Ectodermal cell (in vitro differentiated cells): ENCODE results near the gene WT1.
"Not testable (repeated sequence)": the region's sequence is repeated elsewhere in the genome, so short reads cannot be mapped to it uniquely, and the experiment has no call there.

Source experiments
- H3K27ac ChIP-seq: 2 replicates; pipeline ENCODE4 v1.7.0; 2013; ENCODE audit warnings: mild to moderate bottlenecking, low read depth, low read length; ENCODE audit not compliant: insufficient read depth, poor library complexity, severe bottlenecking
- H3K27me3 ChIP-seq: 2 replicates; pipeline ENCODE4 v1.7.0; 2013; ENCODE audit warnings: mild to moderate bottlenecking, low read length; ENCODE audit not compliant: insufficient read depth, control insufficient read depth, poor library complexity, severe bottlenecking
- H3K36me3 ChIP-seq: one replicate; pipeline ENCODE4 v1.7.0; 2013; ENCODE audit warnings: low read length; ENCODE audit not compliant: control insufficient read depth, insufficient read depth
- H3K4me1 ChIP-seq: one replicate; pipeline ENCODE4 v1.7.0; 2013; ENCODE audit warnings: low read length; ENCODE audit not compliant: control insufficient read depth, insufficient read depth
- H3K4me3 ChIP-seq: 2 replicates; pipeline ENCODE4 v1.7.0; 2013; ENCODE audit warnings: low read depth, low read length, control low read depth; ENCODE audit not compliant: insufficient read depth
- H3K9me3 ChIP-seq: 2 replicates; pipeline ENCODE4 v1.7.0; 2013; ENCODE audit warnings: mild to moderate bottlenecking, low read length, moderate library complexity; ENCODE audit not compliant: control insufficient read depth
- WGBS, 2 experiments: methylation state at CpG; one replicate each; pipeline ENCODE4 v1.1.7; 2013; ENCODE audit warnings: missing lambda C conversion rate in 2 of 2; 5-methylcytosine and 5-hydroxymethylcytosine counted together

WT1 gene

DNA sequence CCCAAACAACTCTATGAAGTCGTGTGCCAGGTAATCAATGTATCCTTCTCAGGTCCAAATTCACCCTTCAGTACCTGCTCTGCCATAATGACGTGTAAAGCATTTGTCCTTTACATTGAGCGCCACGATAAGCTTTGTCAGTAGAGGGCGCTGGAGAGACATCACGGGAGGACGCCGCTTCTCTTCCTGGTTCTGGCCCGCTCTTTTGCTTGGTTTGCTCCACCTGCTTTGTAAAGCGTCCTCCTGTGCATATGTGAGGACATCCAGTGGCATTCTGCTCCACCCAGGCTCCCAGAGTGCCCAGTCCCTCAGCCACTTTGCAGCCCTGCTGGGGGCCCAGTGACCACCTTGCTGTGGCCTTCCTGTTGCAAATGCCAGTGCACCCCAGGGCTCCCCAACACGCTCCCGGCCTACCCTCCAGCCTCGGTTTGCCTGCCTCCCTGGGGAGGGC, 61.1 kb downstream of the WT1 start:
- Histone ChIP-seq H3K36me3 (no peaks in the 10 kb centered on the region), H3K9me3 (no peaks in the 10 kb centered on the region), H3K4me3 (no peak overlapping the region), H3K27me3 (no peaks in the 10 kb centered on the region), H3K27ac (no peak overlapping the region), H3K4me1 (no peaks in the 10 kb centered on the region)
- 41 to 42% methylated on average over 13 of the region's 13 CpGs for WGBS, 2 experiments

GRCh38 chr11:32369987-32370386, 65.4 kb downstream of the WT1 start:
- not testable (repeated sequence) for H3K27ac ChIP-seq, H3K27me3 ChIP-seq, H3K9me3 ChIP-seq, H3K36me3 ChIP-seq, H3K4me3 ChIP-seq, H3K4me1 ChIP-seq

GRCh38 chr11:32366666-32367065, 68.7 kb downstream of the WT1 start:
- no peaks in the 10 kb centered on the region for H3K9me3 ChIP-seq
- no peaks in the 10 kb centered on the region for H3K4me1 ChIP-seq
- no peaks in the 10 kb centered on the region for H3K36me3 ChIP-seq
- no peaks in the 10 kb centered on the region for H3K27me3 ChIP-seq
- 83% methylated on average over 1 of the region's 1 CpG; no CpG with 5 or more reads in 1 of the 2 experiments for WGBS, 2 experiments
- H3K27ac ChIP-seq, result no peak overlapping the region
- H3K4me3 ChIP-seq, result no peak overlapping the region

DNA sequence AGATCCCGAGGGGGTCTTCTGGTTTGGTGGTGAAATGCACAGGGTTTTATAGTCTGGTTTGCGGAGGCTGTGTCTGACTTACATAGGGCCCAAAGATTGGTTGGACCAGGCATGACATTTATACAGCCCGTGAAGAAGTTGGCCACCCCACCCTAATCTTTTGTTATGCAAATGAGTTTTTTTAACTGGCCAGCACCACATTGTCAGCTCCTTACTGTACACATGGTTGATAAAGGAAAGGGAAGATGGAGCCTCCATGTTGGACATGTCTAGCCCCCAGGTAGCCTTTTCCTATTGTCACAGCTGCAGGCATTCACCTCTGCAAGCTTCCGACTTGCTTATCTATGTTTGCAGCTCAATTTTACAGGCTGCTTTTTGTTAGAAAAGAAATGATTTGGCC, 70.1 kb downstream of the WT1 start:
- Histone ChIP-seq H3K36me3 (no peaks in the 10 kb centered on the region), H3K4me1 (no peaks in the 10 kb centered on the region), H3K27ac (no peak overlapping the region), H3K27me3 (no peaks in the 10 kb centered on the region), H3K9me3 (no peaks in the 10 kb centered on the region), H3K4me3 (no peak overlapping the region)
- WGBS, 2 experiments, result 94% methylated on average over 4 of the region's 4 CpGs

- WGBS, 2 experiments, result 85 to 88% methylated on average over 12 of the region's 13 CpGs
- H3K4me3 ChIP-seq, result no peak overlapping the region
- H3K27me3 ChIP-seq, result no peaks in the 10 kb centered on the region
- H3K36me3 ChIP-seq, result no peaks in the 10 kb centered on the region
- H3K9me3 ChIP-seq, result no peaks in the 10 kb centered on the region
- H3K27ac ChIP-seq, result no peak overlapping the region
- H3K4me1 ChIP-seq, result no peaks in the 10 kb centered on the region
Observed at GRCh38 chr11:32358729-32359128, 76.6 kb downstream of the WT1 start.

GRCh38 chr11:32353884-32354283, 81.5 kb downstream of the WT1 start:
- Histone ChIP-seq H3K4me3 (no peak overlapping the region), H3K9me3 (no peaks in the 10 kb centered on the region), H3K36me3 (no peaks in the 10 kb centered on the region), H3K4me1 (no peaks in the 10 kb centered on the region), H3K27ac (no peak overlapping the region), H3K27me3 (no peaks in the 10 kb centered on the region)
- WGBS, 2 experiments, result 89 to 90% methylated on average over 6 of the region's 6 CpGs

- no peaks in the 10 kb centered on the region for H3K36me3 ChIP-seq
- no peaks in the 10 kb centered on the region for H3K27me3 ChIP-seq
- WGBS, 2 experiments, result 100% methylated on average over 1 of the region's 1 CpG; no CpG with 5 or more reads in 1 of the 2 experiments
- no peak overlapping the region for H3K4me3 ChIP-seq
- no peaks in the 10 kb centered on the region for H3K4me1 ChIP-seq
- H3K9me3 ChIP-seq, result no peaks in the 10 kb centered on the region
- no peak overlapping the region for H3K27ac ChIP-seq
Observed at GRCh38 chr11:32348502-32348901, 86.8 kb downstream of the WT1 start.

- no peaks in the 10 kb centered on the region for H3K4me1 ChIP-seq
- no peak overlapping the region for H3K27ac ChIP-seq
- H3K4me3 ChIP-seq, result no peak overlapping the region
- 91% methylated on average over 5 of the region's 5 CpGs for WGBS, 2 experiments
- no peaks in the 10 kb centered on the region for H3K9me3 ChIP-seq
- H3K27me3 ChIP-seq, result no peaks in the 10 kb centered on the region
- H3K36me3 ChIP-seq, result no peaks in the 10 kb centered on the region
Observed at GRCh38 chr11:32344946-32345345, 90.4 kb downstream of the WT1 start.

DNA sequence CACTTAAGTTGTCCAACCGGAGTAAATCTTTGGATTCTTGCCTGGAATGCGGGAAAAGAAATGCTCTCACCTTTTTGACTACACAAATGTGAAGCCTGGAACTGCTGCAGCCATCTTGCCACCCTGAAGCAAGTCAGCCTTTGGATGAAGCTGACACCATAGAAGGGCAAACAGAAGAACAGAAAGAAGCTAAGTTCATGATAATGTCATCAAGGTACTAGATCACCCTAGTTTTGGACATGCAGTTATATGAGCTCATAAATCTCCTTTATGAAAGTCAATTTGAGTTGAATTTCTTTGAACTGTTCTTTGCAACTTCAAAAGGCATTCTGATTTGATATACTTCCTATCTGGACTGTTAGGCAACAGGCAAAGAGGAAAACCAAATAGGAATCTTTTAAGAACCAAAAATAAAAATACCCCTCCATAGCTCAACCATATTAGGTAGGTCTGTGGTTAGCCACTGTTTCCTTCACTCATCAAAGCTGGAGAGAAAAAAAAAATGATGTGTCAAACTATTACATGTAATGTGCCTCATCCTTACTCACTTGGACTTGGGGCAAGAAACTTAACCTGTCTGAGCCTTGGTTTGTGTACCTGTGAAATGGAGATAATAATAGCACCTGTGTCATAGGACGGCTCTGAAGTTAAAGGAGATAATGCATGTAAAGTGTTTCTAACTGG, 91.9 kb downstream of the WT1 start:
- Histone ChIP-seq H3K27me3 (no peaks in the 10 kb centered on the region), H3K36me3 (no peaks in the 10 kb centered on the region), H3K27ac (no peak overlapping the region), H3K9me3 (no peaks in the 10 kb centered on the region), H3K4me1 (no peaks in the 10 kb centered on the region), H3K4me3 (no peak overlapping the region)
- 96% methylated on average over 3 of the region's 3 CpGs for WGBS, 2 experiments

DNA sequence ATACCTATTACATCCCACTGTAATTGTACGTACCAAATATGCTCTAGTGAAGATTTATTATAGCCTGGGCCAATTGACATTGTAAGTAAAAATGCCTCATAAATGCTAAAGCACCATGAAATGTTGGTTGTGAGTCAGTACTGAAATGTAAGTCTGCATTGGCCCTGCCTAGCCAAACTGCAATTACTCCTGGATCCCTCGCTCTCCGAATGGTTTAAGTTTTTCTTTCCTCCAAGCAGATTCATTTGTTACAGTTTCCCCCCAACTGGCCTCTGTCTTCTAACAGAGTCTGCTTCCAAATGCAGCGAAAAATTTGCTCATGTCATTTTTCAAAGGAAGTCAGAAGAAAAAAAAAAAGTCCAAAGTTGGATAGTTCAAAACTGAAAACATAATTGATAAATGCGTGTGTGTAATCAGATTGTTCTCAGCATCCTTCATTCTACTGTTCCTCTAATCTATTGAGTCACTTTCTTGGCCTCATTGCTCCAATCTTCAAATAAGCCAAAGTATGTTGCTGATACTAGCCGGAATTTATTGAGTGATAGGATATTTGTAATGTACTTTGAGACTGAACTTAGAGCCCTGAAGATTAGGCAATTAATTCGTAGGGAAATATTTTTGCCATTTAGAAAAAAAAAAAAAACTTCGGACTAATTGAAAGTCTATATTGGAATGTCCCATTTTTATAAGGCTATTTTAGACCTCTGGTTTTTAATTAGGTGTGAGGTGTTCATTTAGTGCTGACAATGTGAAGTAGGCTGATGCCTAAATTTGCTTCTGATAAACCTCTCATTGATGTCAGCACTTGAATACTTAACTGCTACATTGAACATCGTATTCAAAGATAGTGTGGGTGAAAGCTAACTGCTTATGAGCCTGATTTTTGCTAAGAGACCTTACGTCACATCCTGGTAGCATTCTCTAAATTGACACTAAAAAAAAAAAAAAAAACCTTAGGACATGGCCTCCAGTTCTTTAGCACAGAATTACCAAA, 93.4 kb downstream of the WT1 start:
- no peaks in the 10 kb centered on the region for H3K36me3 ChIP-seq
- no peak overlapping the region for H3K4me3 ChIP-seq
- H3K27me3 ChIP-seq, result no peaks in the 10 kb centered on the region
- H3K27ac ChIP-seq, result no peak overlapping the region
- WGBS, 2 experiments, result 95 to 96% methylated on average over 9 to 10 of the region's 10 CpGs
- no peaks in the 10 kb centered on the region for H3K9me3 ChIP-seq
- H3K4me1 ChIP-seq, result no peaks in the 10 kb centered on the region
